GM12878 (cell line): ENCODE results near the gene BAX.

ENCODE experiments used
- CHD4 ChIP-seq: fragments of 200-600 bp; sonication (generic); IDR thresholded peaks from 2 replicates; pipeline ENCODE4 v1.6.1; 2016; ENCODE audit warnings: mild to moderate bottlenecking
- CTCF ChIP-seq, 3 experiments: IDR thresholded peaks in 2 of 3; conservative IDR thresholded peaks in 1 of 3; 2 replicates each; pipeline ENCODE4 v1.5.1; 2011; ENCODE audit warnings: low read depth in 3 of 3, low read length in 3 of 3, mild to moderate bottlenecking in 3 of 3, control low read depth in 2 of 3, moderate library complexity in 2 of 3, inconsistent platforms in 1 of 3, mixed read lengths in 1 of 3; ENCODE audit not compliant: control insufficient read depth in 2 of 3, insufficient read depth in 1 of 3; ENCODE audit errors: extremely low read depth in 1 of 3

- TF ChIP-seq CTCF (IDR thresholded peaks at IDR 0.05 in 2 of 3, conservative IDR thresholded peaks at IDR 0.05 in 1 of 3; ENCODE audit: control insufficient read depth in 2 of 3, extremely low read depth in 1 of 3, insufficient read depth in 1 of 3, low read depth in 3 of 3, low read length in 3 of 3) (no peak), CHD4 (no peak)
These were observed 27.8 kb upstream of the BAX start for GRCh38 chr19:48926909-48927308.
